ENCODE data around the gene ADGRB3.

Gene ADGRB3

DNA sequence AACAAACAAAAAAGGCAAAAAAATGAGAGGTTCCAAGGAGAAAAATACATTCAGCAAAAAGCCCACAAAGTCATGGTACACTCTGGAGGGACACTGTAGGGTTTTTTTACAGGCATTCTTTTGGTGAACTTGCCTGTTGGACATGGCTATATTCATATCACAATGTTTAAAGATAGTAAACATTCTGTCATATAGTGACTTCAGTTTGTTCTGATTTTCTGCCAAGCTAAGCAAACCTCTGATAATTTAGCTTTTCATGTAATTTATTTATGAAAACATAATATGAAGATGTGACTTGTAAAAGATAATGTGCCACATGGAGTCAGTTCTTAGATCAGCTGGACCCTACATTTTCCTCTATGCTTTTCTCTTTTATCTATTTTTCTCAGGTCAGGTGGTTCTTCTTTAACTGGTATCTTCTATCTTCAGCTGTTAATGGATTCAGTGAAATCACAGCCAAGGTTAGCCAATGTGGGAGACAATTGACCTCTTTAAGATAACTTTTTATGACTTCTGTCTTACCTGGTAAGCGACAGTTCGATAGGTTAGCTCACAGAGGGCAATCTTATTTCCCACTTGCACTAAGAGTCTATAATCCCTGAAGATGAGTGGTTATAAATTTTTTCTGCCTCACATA is 87.9 kb downstream of the ADGRB3 start:
- H3K79me2 ChIP-seq (ENCODE audit: low read length), result no peaks in the 10 kb centered on the region
- no peak overlapping the region for H3K4me2 ChIP-seq (ENCODE audit: low read depth, low read length)
- no peak for DNase-seq
- no peaks in the 10 kb centered on the region for H3F3A ChIP-seq (ENCODE audit: insufficient read depth, low read length)
- H2AFZ ChIP-seq (ENCODE audit: low read length), result no peak overlapping the region
- TF ChIP-seq EZH2 (optimal IDR thresholded peaks at IDR 0.05; ENCODE audit: low read depth, low read length) (no peak), EZH2phosphoT487 (IDR thresholded peaks at IDR 0.05; ENCODE audit: low read length) (no peak)
- TF ChIP-seq, protein P1, sequence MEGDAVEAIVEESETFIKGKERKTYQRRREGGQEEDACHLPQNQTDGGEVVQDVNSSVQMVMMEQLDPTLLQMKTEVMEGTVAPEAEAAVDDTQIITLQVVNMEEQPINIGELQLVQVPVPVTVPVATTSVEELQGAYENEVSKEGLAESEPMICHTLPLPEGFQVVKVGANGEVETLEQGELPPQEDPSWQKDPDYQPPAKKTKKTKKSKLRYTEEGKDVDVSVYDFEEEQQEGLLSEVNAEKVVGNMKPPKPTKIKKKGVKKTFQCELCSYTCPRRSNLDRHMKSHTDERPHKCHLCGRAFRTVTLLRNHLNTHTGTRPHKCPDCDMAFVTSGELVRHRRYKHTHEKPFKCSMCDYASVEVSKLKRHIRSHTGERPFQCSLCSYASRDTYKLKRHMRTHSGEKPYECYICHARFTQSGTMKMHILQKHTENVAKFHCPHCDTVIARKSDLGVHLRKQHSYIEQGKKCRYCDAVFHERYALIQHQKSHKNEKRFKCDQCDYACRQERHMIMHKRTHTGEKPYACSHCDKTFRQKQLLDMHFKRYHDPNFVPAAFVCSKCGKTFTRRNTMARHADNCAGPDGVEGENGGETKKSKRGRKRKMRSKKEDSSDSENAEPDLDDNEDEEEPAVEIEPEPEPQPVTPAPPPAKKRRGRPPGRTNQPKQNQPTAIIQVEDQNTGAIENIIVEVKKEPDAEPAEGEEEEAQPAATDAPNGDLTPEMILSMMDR (IDR thresholded peaks at IDR 0.05; ENCODE audit: low read length), result no peak
- no peaks in the 10 kb centered on the region for H3K27me3 ChIP-seq (replicated peaks; ENCODE audit: insufficient read depth, low read length)
- no peak overlapping the region for H3K27ac ChIP-seq (ENCODE audit: low read length)
- H3K9me3 ChIP-seq (replicated peaks; ENCODE audit: insufficient read depth, low read length), result no peaks in the 10 kb centered on the region
- H3K36me3 ChIP-seq (replicated peaks; ENCODE audit: insufficient read depth, low read length), result no peaks in the 10 kb centered on the region
- no peaks in the 10 kb centered on the region for H4K20me1 ChIP-seq (ENCODE audit: insufficient read depth, low read length)
- no peaks in the 10 kb centered on the region for H3K9me2 ChIP-seq (replicated peaks; ENCODE audit: insufficient read depth, low read length)
- H3K9ac ChIP-seq (ENCODE audit: low read length), result no peak overlapping the region
- no peaks in the 10 kb centered on the region for H3K4me1 ChIP-seq (ENCODE audit: low read length)
- no peak overlapping the region for H3K4me3 ChIP-seq (ENCODE audit: low read length)

DNA sequence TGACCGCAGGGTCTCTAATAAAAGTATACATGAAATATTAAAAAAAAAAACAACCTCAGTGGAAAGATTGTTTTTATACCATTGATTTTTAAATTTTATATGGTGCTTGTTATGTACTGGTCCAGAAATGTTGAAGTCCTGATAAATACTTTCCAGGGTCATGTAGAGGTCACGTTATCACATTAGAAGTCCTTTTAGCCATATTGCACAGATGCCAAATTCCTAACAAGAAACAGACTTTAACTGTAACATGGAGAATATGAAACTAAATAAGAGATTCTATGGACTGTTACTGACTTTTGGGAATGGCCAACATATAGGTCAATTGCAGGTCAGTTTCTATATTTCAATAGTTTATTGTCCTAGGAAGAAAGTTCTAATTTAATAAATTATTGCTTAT is 89.0 kb downstream of the ADGRB3 start:
- Histone ChIP-seq H3K27ac (ENCODE audit: low read length) (no peak overlapping the region), H3K79me2 (ENCODE audit: low read length) (no peaks in the 10 kb centered on the region), H3K4me3 (ENCODE audit: low read length) (no peak overlapping the region), H3K9ac (ENCODE audit: low read length) (no peak overlapping the region), H3K27me3 (replicated peaks; ENCODE audit: insufficient read depth, low read length) (no peaks in the 10 kb centered on the region), H3K4me1 (ENCODE audit: low read length) (no peaks in the 10 kb centered on the region), H3K4me2 (ENCODE audit: low read depth, low read length) (no peak overlapping the region), H3F3A (ENCODE audit: insufficient read depth, low read length) (no peaks in the 10 kb centered on the region), H3K9me3 (replicated peaks; ENCODE audit: insufficient read depth, low read length) (no peaks in the 10 kb centered on the region), H4K20me1 (ENCODE audit: insufficient read depth, low read length) (no peaks in the 10 kb centered on the region), H2AFZ (ENCODE audit: low read length) (no peak overlapping the region), H3K9me2 (replicated peaks; ENCODE audit: insufficient read depth, low read length) (no peaks in the 10 kb centered on the region), H3K36me3 (replicated peaks; ENCODE audit: insufficient read depth, low read length) (no peaks in the 10 kb centered on the region)
- DNase-seq, result no peak
- TF ChIP-seq, protein P1 (IDR thresholded peaks at IDR 0.05; ENCODE audit: low read length), result no peak
- TF ChIP-seq EZH2 (optimal IDR thresholded peaks at IDR 0.05; ENCODE audit: low read depth, low read length) (no peak), EZH2phosphoT487 (IDR thresholded peaks at IDR 0.05; ENCODE audit: low read length) (no peak)

DNA sequence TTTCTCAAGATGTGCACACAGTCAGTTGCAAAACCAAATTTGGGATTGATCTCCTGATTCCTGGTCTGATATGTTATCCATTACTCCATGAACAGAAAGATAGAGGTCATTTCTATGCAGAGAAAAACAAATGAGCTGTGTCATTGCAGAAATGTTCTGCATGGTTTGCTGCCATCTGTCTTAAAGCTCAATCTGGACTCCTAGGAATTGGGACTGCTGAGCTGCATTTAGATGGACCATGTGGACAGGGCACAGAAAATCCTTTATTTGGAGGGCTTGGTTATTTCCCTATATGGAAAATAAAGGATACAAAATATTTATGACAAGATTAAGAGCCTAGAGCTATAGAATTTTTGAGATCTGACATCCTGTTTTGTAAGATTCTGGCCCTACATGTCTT is 91.3 kb downstream of the ADGRB3 start:
- H3K27ac ChIP-seq (ENCODE audit: low read length), result no peak overlapping the region
- no peak overlapping the region for H3K9ac ChIP-seq (ENCODE audit: low read length)
- H3K36me3 ChIP-seq (replicated peaks; ENCODE audit: insufficient read depth, low read length), result no peaks in the 10 kb centered on the region
- H2AFZ ChIP-seq (ENCODE audit: low read length), result no peak overlapping the region
- H3F3A ChIP-seq (ENCODE audit: insufficient read depth, low read length), result no peaks in the 10 kb centered on the region
- no peak overlapping the region for H3K4me2 ChIP-seq (ENCODE audit: low read depth, low read length)
- H3K27me3 ChIP-seq (replicated peaks; ENCODE audit: insufficient read depth, low read length), result no peaks in the 10 kb centered on the region
- H4K20me1 ChIP-seq (ENCODE audit: insufficient read depth, low read length), result no peaks in the 10 kb centered on the region
- no peaks in the 10 kb centered on the region for H3K9me3 ChIP-seq (replicated peaks; ENCODE audit: insufficient read depth, low read length)
- no peaks in the 10 kb centered on the region for H3K9me2 ChIP-seq (replicated peaks; ENCODE audit: insufficient read depth, low read length)
- no peak for TF ChIP-seq EZH2phosphoT487 (IDR thresholded peaks at IDR 0.05; ENCODE audit: low read length)
- TF ChIP-seq, protein P1 (IDR thresholded peaks at IDR 0.05; ENCODE audit: low read length), result no peak
- TF ChIP-seq EZH2 (optimal IDR thresholded peaks at IDR 0.05; ENCODE audit: low read depth, low read length), result no peak
- H3K4me1 ChIP-seq (ENCODE audit: low read length), result no peaks in the 10 kb centered on the region
- H3K4me3 ChIP-seq (ENCODE audit: low read length), result no peak overlapping the region
- H3K79me2 ChIP-seq (ENCODE audit: low read length), result no peaks in the 10 kb centered on the region
- no peak for DNase-seq
